ENCODE results near the gene UST.

Gene UST

GRCh38 chr6:148746363-148747144, at the start of gene UST:
Gene UST (plus strand): TSS chr6:148747030. CDS start chr6:148747431, 401 bp downstream.
- no peaks in the 10 kb centered on the region for H3K9me3 ChIP-seq (ENCODE audit: insufficient read depth, low read length)
- DNase-seq (ENCODE audit: low read depth, low spot score): peak; percentile 81

GRCh38 chr6:148697895-148698440, 48.9 kb upstream of the UST start:
- TF ChIP-seq YY1 (IDR thresholded peaks at IDR 0.05; ENCODE audit: insufficient read depth, insufficient read length) (no peak), SUZ12 (IDR thresholded peaks at IDR 0.05; ENCODE audit: extremely low read depth, insufficient read depth, insufficient read length) (no peak), ZNF274 (IDR thresholded peaks at IDR 0.05; ENCODE audit: low read depth, low read length) (no peak)

More at GRCh38 chr6:148746363-148747144, at the start of gene UST:
- Histone ChIP-seq H3K27me3 (ENCODE audit: insufficient read depth, insufficient read length) (peaks cover 4% of the 10 kb centered on the region), H3K4me3 (ENCODE audit: insufficient read length, low read depth) (peak within 1 kb of the TSS; percentile 81), H3K36me3 (ENCODE audit: insufficient read depth, insufficient read length, low read length) (peaks cover 3% of the 10 kb centered on the region), H3K4me1 (ENCODE audit: insufficient read depth, insufficient read length) (no peaks in the 10 kb centered on the region), H3K9ac (ENCODE audit: insufficient read length, low read depth) (peak within 1 kb of the TSS; percentile 89)
- TF ChIP-seq SUZ12 (IDR thresholded peaks at IDR 0.05; ENCODE audit: extremely low read depth, insufficient read depth, insufficient read length): no peak
- no peak for TF ChIP-seq YY1 (IDR thresholded peaks at IDR 0.05; ENCODE audit: insufficient read depth, insufficient read length)
- TF ChIP-seq ZNF274 (IDR thresholded peaks at IDR 0.05; ENCODE audit: low read depth, low read length): no peak

GRCh38 chr6:148698671-148699180, 48.1 kb upstream of the UST start:
- no peak overlapping the region for H3K4me3 ChIP-seq (ENCODE audit: insufficient read length, low read depth)
- DNase-seq (ENCODE audit: low read depth, low spot score): no peak
- H3K36me3 ChIP-seq (ENCODE audit: insufficient read depth, insufficient read length, low read length): no peaks in the 10 kb centered on the region
- H3K9ac ChIP-seq (ENCODE audit: insufficient read length, low read depth): no peak overlapping the region
- H3K27me3 ChIP-seq (ENCODE audit: insufficient read depth, insufficient read length): no peaks in the 10 kb centered on the region
- peaks cover 5% of the 10 kb centered on the region; the same call in 1 of the 2 replicates for H3K9me3 ChIP-seq (ENCODE audit: insufficient read depth, low read length)
- H3K4me1 ChIP-seq (ENCODE audit: insufficient read depth, insufficient read length): no peaks in the 10 kb centered on the region
- no peak for TF ChIP-seq ZNF274 (IDR thresholded peaks at IDR 0.05; ENCODE audit: low read depth, low read length)
- no peak for TF ChIP-seq YY1 (IDR thresholded peaks at IDR 0.05; ENCODE audit: insufficient read depth, insufficient read length)

More at GRCh38 chr6:148697895-148698440, 48.9 kb upstream of the UST start:
- no peaks in the 10 kb centered on the region for H3K4me1 ChIP-seq (ENCODE audit: insufficient read depth, insufficient read length)
- H3K27me3 ChIP-seq (ENCODE audit: insufficient read depth, insufficient read length): no peaks in the 10 kb centered on the region
- H3K9me3 ChIP-seq (ENCODE audit: insufficient read depth, low read length): peaks cover 5% of the 10 kb centered on the region; the same call in 1 of the 2 replicates
- H3K4me3 ChIP-seq (ENCODE audit: insufficient read length, low read depth): no peak overlapping the region
- H3K9ac ChIP-seq (ENCODE audit: insufficient read length, low read depth): no peak overlapping the region
- no peak for DNase-seq (ENCODE audit: low read depth, low spot score)
- no peaks in the 10 kb centered on the region for H3K36me3 ChIP-seq (ENCODE audit: insufficient read depth, insufficient read length, low read length)

- H3K4me3 ChIP-seq (ENCODE audit: insufficient read length, low read depth): no peak overlapping the region
- no peak overlapping the region for H3K9ac ChIP-seq (ENCODE audit: insufficient read length, low read depth)
Observed at GRCh38 chr6:148700047-148700715, 46.6 kb upstream of the UST start.

GRCh38 chr6:148700741-148701311, 46.0 kb upstream of the UST start:
- Histone ChIP-seq H3K4me1 (ENCODE audit: insufficient read depth, insufficient read length) (no peaks in the 10 kb centered on the region), H3K4me3 (ENCODE audit: insufficient read length, low read depth) (no peak overlapping the region), H3K9me3 (ENCODE audit: insufficient read depth, low read length) (peaks cover 5% of the 10 kb centered on the region; the same call in 1 of the 2 replicates), H3K9ac (ENCODE audit: insufficient read length, low read depth) (no peak overlapping the region), H3K36me3 (ENCODE audit: insufficient read depth, insufficient read length, low read length) (no peaks in the 10 kb centered on the region), H3K27me3 (ENCODE audit: insufficient read depth, insufficient read length) (no peaks in the 10 kb centered on the region)
- TF ChIP-seq ZNF274 (IDR thresholded peaks at IDR 0.05; ENCODE audit: low read depth, low read length) (no peak), SUZ12 (IDR thresholded peaks at IDR 0.05; ENCODE audit: extremely low read depth, insufficient read depth, insufficient read length) (no peak), YY1 (IDR thresholded peaks at IDR 0.05; ENCODE audit: insufficient read depth, insufficient read length) (no peak)
- no peak for DNase-seq (ENCODE audit: low read depth, low spot score)

More at GRCh38 chr6:148700047-148700715, 46.6 kb upstream of the UST start:
- H3K27me3 ChIP-seq (ENCODE audit: insufficient read depth, insufficient read length): no peaks in the 10 kb centered on the region
- DNase-seq (ENCODE audit: low read depth, low spot score): no peak
- H3K9me3 ChIP-seq (ENCODE audit: insufficient read depth, low read length): peaks cover 5% of the 10 kb centered on the region; the same call in 1 of the 2 replicates
- no peaks in the 10 kb centered on the region for H3K36me3 ChIP-seq (ENCODE audit: insufficient read depth, insufficient read length, low read length)
- no peaks in the 10 kb centered on the region for H3K4me1 ChIP-seq (ENCODE audit: insufficient read depth, insufficient read length)
- TF ChIP-seq SUZ12 (IDR thresholded peaks at IDR 0.05; ENCODE audit: extremely low read depth, insufficient read depth, insufficient read length) (no peak), ZNF274 (IDR thresholded peaks at IDR 0.05; ENCODE audit: low read depth, low read length) (no peak), YY1 (IDR thresholded peaks at IDR 0.05; ENCODE audit: insufficient read depth, insufficient read length) (no peak)

- peaks cover 5% of the 10 kb centered on the region; the same call in 1 of the 2 replicates for H3K9me3 ChIP-seq (ENCODE audit: insufficient read depth, low read length)
- H3K27me3 ChIP-seq (ENCODE audit: insufficient read depth, insufficient read length): no peaks in the 10 kb centered on the region
- H3K36me3 ChIP-seq (ENCODE audit: insufficient read depth, insufficient read length, low read length): no peaks in the 10 kb centered on the region
- no peak for DNase-seq (ENCODE audit: low read depth, low spot score)
- no peak overlapping the region for H3K4me3 ChIP-seq (ENCODE audit: insufficient read length, low read depth)
- no peak for TF ChIP-seq YY1 (IDR thresholded peaks at IDR 0.05; ENCODE audit: insufficient read depth, insufficient read length)
- no peak for TF ChIP-seq ZNF274 (IDR thresholded peaks at IDR 0.05; ENCODE audit: low read depth, low read length)
- TF ChIP-seq SUZ12 (IDR thresholded peaks at IDR 0.05; ENCODE audit: extremely low read depth, insufficient read depth, insufficient read length): no peak
- H3K4me1 ChIP-seq (ENCODE audit: insufficient read depth, insufficient read length): no peaks in the 10 kb centered on the region
- H3K9ac ChIP-seq (ENCODE audit: insufficient read length, low read depth): no peak overlapping the region
Observed at GRCh38 chr6:148701375-148701774, 45.5 kb upstream of the UST start.

Data from NT2/D1 (cell line).